Spleen (tissue), 7 donors: ENCODE measurements around the gene TRIM9.

Source experiments
- CTCF ChIP-seq, 11 experiments: fragments of 200-600 bp in 7 of 11; fragments of 450-650 bp in 4 of 11; sonication (generic) in 4 of 11; IDR thresholded peaks in 8 of 11; conservative IDR thresholded peaks in 3 of 11; 1 replicate in 7 of 11; 2 replicates in 4 of 11; pipeline versions ENCODE4 v1.4.0 to v1.8.0; 2016 to 2021; ENCODE audit warnings: antibody characterized with exemption in 11 of 11, inconsistent platforms in 4 of 11, mild to moderate bottlenecking in 1 of 11
- POLR2A ChIP-seq, 3 donors: fragments of 450-650 bp; IDR thresholded peaks; one replicate each; pipeline ENCODE4 v1.5.1; 2017; ENCODE audit warnings: antibody characterized with exemption in 3 of 3, mild to moderate bottlenecking in 1 of 3
- POLR2AphosphoS5 ChIP-seq, 3 donors: sonication (generic); formaldehyde crosslinking; IDR thresholded peaks; one replicate each; pipeline ENCODE4 v1.5.1; 2017; ENCODE audit warnings: antibody characterized with exemption in 3 of 3
- donor health status: DM: no; HTN: no; CAD: no; lungs with moderate emphysema.
- donor health status: DM: no; HTN: no; CAD: no.
- donor health status: DM: no; HTN: no; CAD: no.

- TF ChIP-seq CTCF (IDR thresholded peaks at IDR 0.05 in 8 of 11, conservative IDR thresholded peaks at IDR 0.05 in 3 of 11) (no peak), POLR2AphosphoS5 (IDR thresholded peaks at IDR 0.05) (no peak), POLR2A (IDR thresholded peaks at IDR 0.05) (no peak)
Measured at GRCh38 chr14:51118993-51119392, 24.1 kb upstream of the TRIM9 start.
